ENCODE results near the gene NGF. TPM values are rescaled to one million over a fixed set of nuclear protein-coding genes. Genes with fewer than 3 reads are reported as not detected.
A peak's percentile ranks its signal among the peaks of the same experiment; 100 is the strongest.

Gene NGF
- total RNA-seq, 1 experiment from 2014 or later: 6.0 TPM

- Histone ChIP-seq H3K36me3 (no peaks in the 10 kb centered on the region), H3K27ac (peak overlapping the region; percentile 54), H3K9me3 (replicated peaks) (no peaks in the 10 kb centered on the region), H3K4me3 (no peak overlapping the region), H3K27me3 (replicated peaks) (no peaks in the 10 kb centered on the region), H3K4me1 (replicated peaks) (peaks cover 60% of the 10 kb centered on the region)
- no peak for DNase-seq (ENCODE audit: low read depth in 1 of 2, low spot score in 2 of 2)
Measured at GRCh38 chr1:115329965-115330364, 8.1 kb downstream of the NGF start.

GRCh38 chr1:115327270-115327669 lies 10.8 kb downstream of the NGF start:
- H3K27me3 ChIP-seq (replicated peaks): no peaks in the 10 kb centered on the region
- no peaks in the 10 kb centered on the region for H3K9me3 ChIP-seq (replicated peaks)
- no peak overlapping the region for H3K4me3 ChIP-seq
- DNase-seq (ENCODE audit: low read depth in 1 of 2, low spot score in 2 of 2): no peak
- H3K27ac ChIP-seq: no peak overlapping the region
- H3K36me3 ChIP-seq: no peaks in the 10 kb centered on the region
- peaks cover 67% of the 10 kb centered on the region for H3K4me1 ChIP-seq (replicated peaks)

- Histone ChIP-seq H3K9me3 (replicated peaks) (no peaks in the 10 kb centered on the region), H3K36me3 (no peaks in the 10 kb centered on the region), H3K27ac (no peak overlapping the region), H3K27me3 (replicated peaks) (no peaks in the 10 kb centered on the region), H3K4me3 (no peak overlapping the region), H3K4me1 (replicated peaks) (peaks cover 58% of the 10 kb centered on the region)
- no peak for DNase-seq (ENCODE audit: low read depth in 1 of 2, low spot score in 2 of 2)
Measured at GRCh38 chr1:115326419-115326818, 11.6 kb downstream of the NGF start.

GRCh38 chr1:115325874-115326273 lies 12.2 kb downstream of the NGF start:
- H3K9me3 ChIP-seq (replicated peaks): no peaks in the 10 kb centered on the region
- no peak for DNase-seq (ENCODE audit: low read depth in 1 of 2, low spot score in 2 of 2)
- H3K4me1 ChIP-seq (replicated peaks): peaks cover 53% of the 10 kb centered on the region
- no peaks in the 10 kb centered on the region for H3K36me3 ChIP-seq
- 0 out of 2 replicates have a peak overlapping the region, but pooled peaks have one; percentile 11 for H3K27ac ChIP-seq
- H3K27me3 ChIP-seq (replicated peaks): no peaks in the 10 kb centered on the region
- H3K4me3 ChIP-seq: no peak overlapping the region

GRCh38 chr1:115324649-115325420 lies 13.2 kb downstream of the NGF start:
- Histone ChIP-seq H3K9me3 (replicated peaks) (no peaks in the 10 kb centered on the region), H3K4me1 (replicated peaks) (peaks cover 45% of the 10 kb centered on the region), H3K27ac (0 out of 2 replicates have a peak overlapping the region, but pooled peaks have one; percentile 5), H3K36me3 (no peaks in the 10 kb centered on the region), H3K27me3 (replicated peaks) (no peaks in the 10 kb centered on the region), H3K4me3 (no peak overlapping the region)
- no peak for DNase-seq (ENCODE audit: low read depth in 1 of 2, low spot score in 2 of 2)

GRCh38 chr1:115323366-115324004 lies 14.6 kb downstream of the NGF start:
- Histone ChIP-seq H3K9me3 (replicated peaks) (no peaks in the 10 kb centered on the region), H3K27ac (no peak overlapping the region), H3K4me1 (replicated peaks) (peaks cover 39% of the 10 kb centered on the region), H3K27me3 (replicated peaks) (no peaks in the 10 kb centered on the region), H3K4me3 (no peak overlapping the region), H3K36me3 (no peaks in the 10 kb centered on the region)
- no peak for DNase-seq (ENCODE audit: low read depth in 1 of 2, low spot score in 2 of 2)

GRCh38 chr1:115322631-115323030 lies 15.4 kb downstream of the NGF start:
- Histone ChIP-seq H3K27me3 (replicated peaks) (no peaks in the 10 kb centered on the region), H3K4me1 (replicated peaks) (peaks cover 44% of the 10 kb centered on the region)

GRCh38 chr1:115320377-115320776 lies 17.7 kb downstream of the NGF start:
- H3K4me1 ChIP-seq (replicated peaks): peaks cover 41% of the 10 kb centered on the region
- no peak for DNase-seq (ENCODE audit: low read depth in 1 of 2, low spot score in 2 of 2)
- no peak overlapping the region for H3K27ac ChIP-seq
- H3K36me3 ChIP-seq: no peaks in the 10 kb centered on the region
- no peaks in the 10 kb centered on the region for H3K27me3 ChIP-seq (replicated peaks)
- H3K9me3 ChIP-seq (replicated peaks): no peaks in the 10 kb centered on the region
- H3K4me3 ChIP-seq: no peak overlapping the region

More at GRCh38 chr1:115322631-115323030, 15.4 kb downstream of the NGF start:
- H3K9me3 ChIP-seq (replicated peaks): no peaks in the 10 kb centered on the region
- H3K4me3 ChIP-seq: no peak overlapping the region
- no peak for DNase-seq (ENCODE audit: low read depth in 1 of 2, low spot score in 2 of 2)
- H3K36me3 ChIP-seq: no peaks in the 10 kb centered on the region
- no peak overlapping the region for H3K27ac ChIP-seq

GRCh38 chr1:115319706-115320105 lies 18.3 kb downstream of the NGF start:
- Histone ChIP-seq H3K27me3 (replicated peaks) (no peaks in the 10 kb centered on the region), H3K27ac (no peak overlapping the region), H3K4me1 (replicated peaks) (peaks cover 41% of the 10 kb centered on the region), H3K9me3 (replicated peaks) (no peaks in the 10 kb centered on the region), H3K4me3 (no peak overlapping the region), H3K36me3 (no peaks in the 10 kb centered on the region)
- DNase-seq (ENCODE audit: low read depth in 1 of 2, low spot score in 2 of 2): no peak

- Histone ChIP-seq H3K4me1 (replicated peaks) (peaks cover 28% of the 10 kb centered on the region), H3K27me3 (replicated peaks) (no peaks in the 10 kb centered on the region), H3K36me3 (no peaks in the 10 kb centered on the region), H3K27ac (no peak overlapping the region), H3K4me3 (no peak overlapping the region), H3K9me3 (replicated peaks) (no peaks in the 10 kb centered on the region)
- DNase-seq (ENCODE audit: low read depth in 1 of 2, low spot score in 2 of 2): no peak
Measured at GRCh38 chr1:115317101-115318012, 20.7 kb downstream of the NGF start.

GRCh38 chr1:115314765-115315164 lies 23.3 kb downstream of the NGF start:
- Histone ChIP-seq H3K27ac (peak overlapping the region; percentile 74), H3K4me1 (replicated peaks) (peaks cover 28% of the 10 kb centered on the region), H3K36me3 (no peaks in the 10 kb centered on the region), H3K27me3 (replicated peaks) (no peaks in the 10 kb centered on the region), H3K9me3 (replicated peaks) (no peaks in the 10 kb centered on the region), H3K4me3 (no peak overlapping the region)
- DNase-seq (ENCODE audit: low read depth in 1 of 2, low spot score in 2 of 2): peak; percentile 60 to 76

GRCh38 chr1:115314092-115314491 lies 24.0 kb downstream of the NGF start:
- Histone ChIP-seq H3K36me3 (no peaks in the 10 kb centered on the region), H3K27ac (peak overlapping the region; percentile 74), H3K9me3 (replicated peaks) (no peaks in the 10 kb centered on the region), H3K27me3 (replicated peaks) (no peaks in the 10 kb centered on the region), H3K4me3 (no peak overlapping the region), H3K4me1 (replicated peaks) (peaks cover 28% of the 10 kb centered on the region)
- DNase-seq (ENCODE audit: low read depth in 1 of 2, low spot score in 2 of 2): peak in 1 of 2 experiments; percentile 28

GRCh38 chr1:115313182-115313581 lies 24.9 kb downstream of the NGF start:
- no peak overlapping the region for H3K4me3 ChIP-seq
- H3K4me1 ChIP-seq (replicated peaks): peaks cover 28% of the 10 kb centered on the region
- no peaks in the 10 kb centered on the region for H3K9me3 ChIP-seq (replicated peaks)
- no peak for DNase-seq (ENCODE audit: low read depth in 1 of 2, low spot score in 2 of 2)
- no peaks in the 10 kb centered on the region for H3K27me3 ChIP-seq (replicated peaks)
- H3K27ac ChIP-seq: no peak overlapping the region
- no peaks in the 10 kb centered on the region for H3K36me3 ChIP-seq

All from SJSA1 (cell line).